HepG2 (cell line): ENCODE results near the gene QDPR. TPM values are rescaled to one million over a fixed set of nuclear protein-coding genes. Genes with fewer than 3 reads are reported as not detected.
A peak's percentile ranks its signal among the peaks of the same experiment; 100 is the strongest.

Source experiments
- ARID4A ChIP-seq: sonication (generic); formaldehyde crosslinking; IDR thresholded peaks from 2 replicates; pipeline ENCODE4 v1.5.0; 2020; ENCODE audit warnings: mild to moderate bottlenecking, missing genetic modification reagents, borderline replicate concordance
- DPF2 ChIP-seq: sonication (generic); formaldehyde crosslinking; IDR thresholded peaks from 2 replicates; pipeline ENCODE4 v1.4.0; 2020; ENCODE audit warnings: mild to moderate bottlenecking, low read depth, missing genetic modification reagents, borderline replicate concordance
- FOSL2 ChIP-seq: sonication (generic); formaldehyde crosslinking; IDR thresholded peaks from 2 replicates; pipeline ENCODE4 v1.4.0; 2020; ENCODE audit warnings: missing genetic modification reagents
- FOXJ3 ChIP-seq: sonication (generic); formaldehyde crosslinking; IDR thresholded peaks from 2 replicates; pipeline ENCODE4 v1.4.0; 2020; ENCODE audit warnings: missing genetic modification reagents, mild to moderate bottlenecking, borderline replicate concordance
- HNF4G ChIP-seq, 2 experiments: sonication (generic) in 1 of 2; formaldehyde crosslinking in 1 of 2; IDR thresholded peaks; 2 replicates each; pipeline versions ENCODE4 v1.4.0 to v1.6.1; 2011 to 2020; ENCODE audit warnings: borderline replicate concordance in 2 of 2, low read depth in 2 of 2, mild to moderate bottlenecking in 2 of 2, low read length in 1 of 2, missing genetic modification reagents in 1 of 2, moderate library complexity in 1 of 2
- IKZF1 ChIP-seq: fragments of 450-650 bp; IDR thresholded peaks from 2 replicates; pipeline ENCODE4 v1.7.1; 2016
- KAT2B ChIP-seq: fragments of 150-350 bp; IDR thresholded peaks from 2 replicates; pipeline ENCODE4 v1.6.1; 2014; ENCODE audit warnings: low read depth, low read length, borderline replicate concordance
- MBD4 ChIP-seq: IDR thresholded peaks from 2 replicates; pipeline ENCODE4 v1.6.1; 2012; ENCODE audit warnings: low read length, inconsistent platforms, borderline replicate concordance
- NFIC ChIP-seq: IDR thresholded peaks from 2 replicates; pipeline ENCODE4 v1.6.1; 2012; ENCODE audit warnings: mild to moderate bottlenecking, low read length, inconsistent platforms
- POGK ChIP-seq: sonication (generic); formaldehyde crosslinking; conservative IDR thresholded peaks from 2 replicates; pipeline ENCODE4 v1.8.0; 2022; ENCODE audit warnings: mild to moderate bottlenecking, moderate library complexity, missing genetic modification reagents
- RARA ChIP-seq: IDR thresholded peaks from 2 replicates; pipeline ENCODE4 v1.6.1; 2016; ENCODE audit warnings: missing genetic modification reagents, missing compliant biosample characterization
- SALL1 ChIP-seq: sonication (generic); formaldehyde crosslinking; IDR thresholded peaks from 2 replicates; pipeline ENCODE4 v1.8.0; 2022; ENCODE audit warnings: mild to moderate bottlenecking, missing genetic modification reagents
- SRY ChIP-seq: sonication (generic); formaldehyde crosslinking; IDR thresholded peaks from 2 replicates; pipeline ENCODE4 v1.8.0; 2022; ENCODE audit warnings: mild to moderate bottlenecking, missing genetic modification reagents
- ZBTB14 ChIP-seq: sonication (generic); formaldehyde crosslinking; IDR thresholded peaks from 2 replicates; pipeline ENCODE4 v1.4.0; 2020; ENCODE audit warnings: missing genetic modification reagents
- ZNF335 ChIP-seq: sonication (generic); formaldehyde crosslinking; IDR thresholded peaks from 2 replicates; pipeline ENCODE4 v1.4.0; 2020; ENCODE audit warnings: missing genetic modification reagents
- ZNF496 ChIP-seq: sonication (generic); formaldehyde crosslinking; IDR thresholded peaks from 2 replicates; pipeline ENCODE4 v1.8.1; 2023; ENCODE audit warnings: mild to moderate bottlenecking, moderate library complexity, missing genetic modification reagents; ENCODE audit not compliant: insufficient replicate concordance
- ZNF563 ChIP-seq: sonication (generic); formaldehyde crosslinking; IDR thresholded peaks from 2 replicates; pipeline ENCODE4 v1.8.0; 2022; ENCODE audit warnings: mild to moderate bottlenecking, moderate library complexity, missing genetic modification reagents
- ZNF614 ChIP-seq: IDR thresholded peaks from 2 replicates; pipeline ENCODE4 v1.6.1; 2018; ENCODE audit warnings: missing biosample characterization, missing genetic modification reagents, inconsistent platforms, borderline replicate concordance
- ZNF644 ChIP-seq: IDR thresholded peaks from 2 replicates; pipeline ENCODE4 v1.6.1; 2016; ENCODE audit warnings: low read depth
- ZNF775 ChIP-seq: sonication (generic); formaldehyde crosslinking; IDR thresholded peaks from 2 replicates; pipeline ENCODE4 v1.4.0; 2020; ENCODE audit warnings: missing genetic modification reagents, mild to moderate bottlenecking, moderate library complexity, borderline replicate concordance
- ZNF850 ChIP-seq: sonication (generic); formaldehyde crosslinking; conservative IDR thresholded peaks from 2 replicates; pipeline ENCODE4 v1.9.0; 2021; ENCODE audit warnings: mild to moderate bottlenecking, missing genetic modification reagents
- polyA plus RNA-seq, 8 experiments: library from polyadenylated mRNA; depleted of rRNA in 3 of 8; stranded (reverse) in 7 of 8; unstranded in 1 of 8; fragments of >200 nt; fragmentation: Illumina TruSeq in 4 of 8; extraction: Trizol in 4 of 8; gene quantifications; 2 replicates each; pipeline versions ENCODE4 v1.2.1 to v1.2.3, GENCODE V29; 2011 to 2016; ENCODE audit warnings: low read depth in 4 of 8, missing spikeins in 1 of 8, mixed read lengths in 1 of 8; ENCODE audit not compliant: insufficient read depth in 1 of 8
- total RNA-seq, 5 experiments: library from RNA; depleted of rRNA; stranded (reverse); fragments of >200 nt; fragmentation: Illumina TruSeq; extraction: Trizol; gene quantifications; 2 replicates each; pipeline ENCODE4 v1.2.3, GENCODE V29; 2016; ENCODE audit warnings: low read depth in 1 of 5
- TF ChIP-seq, protein P1 (sequence below): sonication (generic); formaldehyde crosslinking; IDR thresholded peaks from 2 replicates; pipeline ENCODE4 v1.9.0; 2022; ENCODE audit warnings: low read depth, missing genetic modification reagents

QDPR gene
- total and polyA plus RNA-seq, 2 of the 13 experiments (the other 11 are each of a cell fraction or from before 2014, with no cell fraction given), result 9.9 to 95.5 TPM

DNA sequence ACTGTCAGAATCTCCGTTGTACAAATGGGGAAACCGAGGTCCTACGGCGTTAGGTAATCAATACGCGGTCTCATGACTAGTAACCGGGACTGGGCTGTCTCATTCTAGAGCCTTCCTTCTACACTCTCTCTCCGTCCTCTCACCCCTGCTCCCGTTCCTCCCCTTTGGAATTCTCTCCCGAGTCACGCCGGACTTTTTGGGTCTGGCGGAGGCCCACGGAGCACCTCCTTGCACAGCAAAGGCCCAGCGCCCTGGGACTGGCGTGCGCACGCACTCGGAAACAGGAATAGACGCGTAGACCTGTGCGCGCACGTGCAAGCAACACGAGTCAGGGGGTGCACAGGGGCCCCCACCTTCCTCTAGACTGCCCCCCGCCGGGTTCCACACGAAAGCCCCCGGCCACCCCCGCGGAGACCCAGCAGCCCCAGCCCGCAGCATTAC lies 361 bp downstream of the QDPR start (continued):
- TF ChIP-seq ZNF644 (CRISPR knock-in tag) (no peak), DPF2 (CRISPR knock-in tag) (no peak), ZNF496 (CRISPR knock-in tag) (no peak), NFIC (no peak), MBD4 (no peak), SALL1 (CRISPR knock-in tag) (no peak), ZNF614 (CRISPR knock-in tag) (no peak), RARA (CRISPR knock-in tag) (no peak), IKZF1 (no peak), ZBTB14 (CRISPR knock-in tag) (peak; percentile 11; the same call in 1 of the 2 replicates), ZNF775 (CRISPR knock-in tag) (0 out of 2 replicates have a peak, but pooled peaks have one; percentile 38), POGK (CRISPR knock-in tag) (no peak; the same call in 1 of the 2 replicates), HNF4G (IDR thresholded peaks at IDR 0.05; ENCODE audit: borderline replicate concordance, low read depth, low read length) (no peak), HNF4G (CRISPR knock-in tag; IDR thresholded peaks at IDR 0.05; ENCODE audit: borderline replicate concordance, low read depth) (no peak), ZNF850 (CRISPR knock-in tag) (no peak), KAT2B (no peak), FOSL2 (no peak; the same call in 1 of the 2 replicates), FOXJ3 (no peak), ARID4A (CRISPR knock-in tag) (peak; percentile 78; the same call in 1 of the 2 replicates), SRY (no peak), ZNF563 (CRISPR knock-in tag) (no peak), ZNF335 (no peak)
- TF ChIP-seq, protein P1, sequence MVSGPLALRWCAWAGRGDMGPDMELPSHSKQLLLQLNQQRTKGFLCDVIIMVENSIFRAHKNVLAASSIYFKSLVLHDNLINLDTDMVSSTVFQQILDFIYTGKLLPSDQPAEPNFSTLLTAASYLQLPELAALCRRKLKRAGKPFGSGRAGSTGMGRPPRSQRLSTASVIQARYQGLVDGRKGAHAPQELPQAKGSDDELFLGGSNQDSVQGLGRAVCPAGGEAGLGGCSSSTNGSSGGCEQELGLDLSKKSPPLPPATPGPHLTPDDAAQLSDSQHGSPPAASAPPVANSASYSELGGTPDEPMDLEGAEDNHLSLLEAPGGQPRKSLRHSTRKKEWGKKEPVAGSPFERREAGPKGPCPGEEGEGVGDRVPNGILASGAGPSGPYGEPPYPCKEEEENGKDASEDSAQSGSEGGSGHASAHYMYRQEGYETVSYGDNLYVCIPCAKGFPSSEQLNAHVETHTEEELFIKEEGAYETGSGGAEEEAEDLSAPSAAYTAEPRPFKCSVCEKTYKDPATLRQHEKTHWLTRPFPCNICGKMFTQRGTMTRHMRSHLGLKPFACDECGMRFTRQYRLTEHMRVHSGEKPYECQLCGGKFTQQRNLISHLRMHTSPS (CRISPR knock-in tag), result no peak
